ENCODE measurements around the gene STYXL1. TPM values are rescaled to one million over a fixed set of nuclear protein-coding genes. Genes with fewer than 3 reads are reported as not detected.

The STYXL1 gene
- total RNA-seq, 2 donors from 2014 or later = 29.8 to 94.5 TPM

GRCh38 chr7:76076995-76077394, 29.2 kb upstream of the STYXL1 start:
- no peak for DNase-seq (ENCODE audit: low spot score)

DNA sequence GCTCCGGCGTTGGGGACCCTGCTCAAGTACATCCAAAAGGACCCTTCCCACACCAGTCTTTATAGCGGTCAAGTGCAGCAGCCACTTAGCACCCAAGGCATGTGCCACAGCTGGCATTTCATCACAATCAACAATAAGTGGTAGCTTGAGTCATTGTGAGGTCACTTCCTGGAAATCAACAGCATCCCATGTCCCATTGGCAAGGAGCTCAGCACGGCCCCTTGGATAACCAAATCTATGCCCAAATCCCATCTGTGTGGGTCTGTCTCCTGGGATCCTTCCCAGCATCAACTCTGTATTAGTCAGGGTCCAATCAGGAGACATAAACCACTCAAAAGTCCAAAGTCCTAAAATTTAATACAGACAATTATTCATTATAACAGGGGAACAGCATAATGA, 27.2 kb upstream of the STYXL1 start:
- WGBS = 97% methylated on average over 4 of the region's 4 CpGs
- H3K36me3 ChIP-seq = no peaks in the 10 kb centered on the region
- intact Hi-C loops (cut with DNase I) = no loop called here
- no peaks in the 10 kb centered on the region for H3K27me3 ChIP-seq (replicated peaks; ENCODE audit: insufficient read depth)
- DNase-seq (ENCODE audit: low spot score) = no peak
- peaks cover 1% of the 10 kb centered on the region for H3K4me1 ChIP-seq (replicated peaks)
- H3K9me3 ChIP-seq = no peaks in the 10 kb centered on the region
- no peak overlapping the region for H3K27ac ChIP-seq
- no peak for TF ChIP-seq POLR2A (IDR thresholded peaks at IDR 0.05)
- no peak for TF ChIP-seq POLR2AphosphoS5 (IDR thresholded peaks at IDR 0.05)
- TF ChIP-seq, protein P1, sequence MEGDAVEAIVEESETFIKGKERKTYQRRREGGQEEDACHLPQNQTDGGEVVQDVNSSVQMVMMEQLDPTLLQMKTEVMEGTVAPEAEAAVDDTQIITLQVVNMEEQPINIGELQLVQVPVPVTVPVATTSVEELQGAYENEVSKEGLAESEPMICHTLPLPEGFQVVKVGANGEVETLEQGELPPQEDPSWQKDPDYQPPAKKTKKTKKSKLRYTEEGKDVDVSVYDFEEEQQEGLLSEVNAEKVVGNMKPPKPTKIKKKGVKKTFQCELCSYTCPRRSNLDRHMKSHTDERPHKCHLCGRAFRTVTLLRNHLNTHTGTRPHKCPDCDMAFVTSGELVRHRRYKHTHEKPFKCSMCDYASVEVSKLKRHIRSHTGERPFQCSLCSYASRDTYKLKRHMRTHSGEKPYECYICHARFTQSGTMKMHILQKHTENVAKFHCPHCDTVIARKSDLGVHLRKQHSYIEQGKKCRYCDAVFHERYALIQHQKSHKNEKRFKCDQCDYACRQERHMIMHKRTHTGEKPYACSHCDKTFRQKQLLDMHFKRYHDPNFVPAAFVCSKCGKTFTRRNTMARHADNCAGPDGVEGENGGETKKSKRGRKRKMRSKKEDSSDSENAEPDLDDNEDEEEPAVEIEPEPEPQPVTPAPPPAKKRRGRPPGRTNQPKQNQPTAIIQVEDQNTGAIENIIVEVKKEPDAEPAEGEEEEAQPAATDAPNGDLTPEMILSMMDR (IDR thresholded peaks at IDR 0.05) = no peak
- no peak overlapping the region for H3K4me3 ChIP-seq

More at GRCh38 chr7:76076995-76077394, 29.2 kb upstream of the STYXL1 start:
- H3K4me3 ChIP-seq = no peak overlapping the region
- intact Hi-C loops (cut with DNase I) = no loop called here
- H3K36me3 ChIP-seq = no peaks in the 10 kb centered on the region
- no peaks in the 10 kb centered on the region for H3K9me3 ChIP-seq
- 94% methylated on average over 6 of the region's 6 CpGs for WGBS
- no peak overlapping the region for H3K27ac ChIP-seq
- no peaks in the 10 kb centered on the region for H3K27me3 ChIP-seq (replicated peaks; ENCODE audit: insufficient read depth)
- TF ChIP-seq POLR2A (IDR thresholded peaks at IDR 0.05) (no peak), POLR2AphosphoS5 (IDR thresholded peaks at IDR 0.05) (no peak)
- TF ChIP-seq, protein P1 (IDR thresholded peaks at IDR 0.05) = no peak
- H3K4me1 ChIP-seq (replicated peaks) = no peaks in the 10 kb centered on the region

DNA sequence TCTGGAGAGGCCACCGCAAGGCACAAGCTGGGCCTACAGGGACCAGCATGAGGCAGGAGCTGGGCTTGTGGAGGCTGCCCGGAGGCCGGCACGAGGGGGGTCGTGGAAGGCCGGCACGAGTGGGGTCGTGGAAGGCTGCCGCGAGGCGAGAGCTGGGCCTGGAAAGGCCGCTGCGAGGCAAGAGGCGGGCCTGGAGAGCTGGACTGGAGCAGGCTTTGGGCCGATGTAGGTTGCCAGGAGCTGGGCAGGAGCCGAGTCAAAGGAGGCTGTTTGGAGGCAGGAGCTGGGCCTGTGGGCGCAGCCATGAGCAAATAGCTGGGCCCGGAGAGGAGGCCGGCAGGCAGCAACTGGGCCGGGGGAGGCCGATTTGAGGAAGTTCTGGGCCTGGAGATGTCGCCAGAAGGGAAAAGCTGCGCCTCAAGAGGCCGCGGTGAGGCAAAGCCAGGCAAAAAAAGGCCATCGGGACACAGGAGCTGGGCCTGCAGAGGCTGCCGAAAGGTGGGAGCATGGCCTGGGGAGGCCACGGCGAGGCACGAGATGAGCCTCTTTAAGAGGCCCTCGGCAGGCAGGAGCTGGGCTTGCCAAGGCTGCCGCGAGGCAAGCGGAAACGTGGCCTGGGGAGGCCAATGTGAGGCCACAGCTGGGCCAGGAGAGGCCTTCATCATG, 26.6 kb upstream of the STYXL1 start:
- H3K36me3 ChIP-seq = no peaks in the 10 kb centered on the region
- no peak overlapping the region for H3K27ac ChIP-seq
- H3K4me3 ChIP-seq = no peak overlapping the region
- H3K4me1 ChIP-seq (replicated peaks) = peaks cover 6% of the 10 kb centered on the region
- 94% methylated on average over 35 of the region's 35 CpGs for WGBS
- no peaks in the 10 kb centered on the region for H3K9me3 ChIP-seq
- DNase-seq (ENCODE audit: low spot score) = no peak
- H3K27me3 ChIP-seq (replicated peaks; ENCODE audit: insufficient read depth) = no peaks in the 10 kb centered on the region
- intact Hi-C loops (cut with DNase I) = no loop called here
- TF ChIP-seq POLR2AphosphoS5 (IDR thresholded peaks at IDR 0.05) = no peak
- TF ChIP-seq, protein P1 (IDR thresholded peaks at IDR 0.05) = no peak
- TF ChIP-seq POLR2A (IDR thresholded peaks at IDR 0.05) = no peak

- no peaks in the 10 kb centered on the region for H3K27me3 ChIP-seq (replicated peaks; ENCODE audit: insufficient read depth)
- no peak overlapping the region for H3K27ac ChIP-seq
- peaks cover 8% of the 10 kb centered on the region for H3K4me1 ChIP-seq (replicated peaks)
- DNase-seq (ENCODE audit: low spot score) = no peak
- intact Hi-C loops (cut with DNase I) = no loop called here
- no peaks in the 10 kb centered on the region for H3K9me3 ChIP-seq
- TF ChIP-seq, protein P1 (IDR thresholded peaks at IDR 0.05) = no peak
- TF ChIP-seq POLR2A (IDR thresholded peaks at IDR 0.05) = no peak
- no peaks in the 10 kb centered on the region for H3K36me3 ChIP-seq
- no peak overlapping the region for H3K4me3 ChIP-seq
- 95% methylated on average over 45 of the region's 45 CpGs for WGBS
These were observed 25.7 kb upstream of the STYXL1 start for GRCh38 chr7:76073335-76073990.

Measured in prostate gland (tissue), 2 donors.